Measurements from ENCODE around the gene FBLN5. TPM values are rescaled to one million over a fixed set of nuclear protein-coding genes. Genes with fewer than 3 reads are reported as not detected.
A peak's percentile ranks its signal among the peaks of the same experiment; 100 is the strongest.
"Not testable (repeated sequence)": the region's sequence is repeated elsewhere in the genome, so short reads cannot be mapped to it uniquely, and the experiment has no call there.

Gene FBLN5
- total RNA-seq, 5 donors from 2014 or later (not counting 1 experiment from before 2014, with no cell fraction given): 4.2 to 19.5 (median 9.5) TPM

DNA sequence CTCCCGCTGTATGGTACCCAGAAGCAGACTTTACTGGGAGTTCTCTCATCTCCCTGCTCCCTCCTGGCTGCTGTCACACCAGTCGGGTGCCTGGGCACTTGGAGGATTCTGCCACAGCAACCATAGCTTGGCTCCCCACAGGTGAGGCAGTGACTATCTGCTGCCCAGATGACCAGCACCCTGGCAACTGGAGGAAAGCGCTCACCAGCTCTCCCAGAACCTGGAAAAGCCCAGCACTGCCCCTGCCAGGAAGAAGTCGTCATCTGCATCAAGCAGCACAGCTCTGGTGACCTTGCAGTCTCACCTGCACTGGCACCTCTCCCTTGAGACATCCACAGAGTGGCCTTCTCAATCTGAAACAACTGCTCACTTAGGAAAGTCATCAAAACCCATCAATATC is 48.3 kb downstream of the FBLN5 start:
- Mint-ChIP-seq H3K27me3 (no peaks in the 10 kb centered on the region), H3K4me1 (peaks cover 3 to 32% (median 8%) of the 10 kb centered on the region in 3 donors), H3K4me3 (no peak overlapping the region), H3K36me3 (no peaks in the 10 kb centered on the region), H3K27ac (no peak overlapping the region), H3K9me3 (no peaks in the 10 kb centered on the region)
- CTCF ChIA-PET: interaction anchor here in 1 of 2 donors (0.6 to 1.2 kb wide), 2 partner anchors 12 to 160 kb away, joined by 3 to 4 read pairs; no protein-coding TSS in a partner anchor
- peak in 1 of 35 experiments; percentile 55 for DNase-seq
- peaks cover 0 to 6% of the 10 kb centered on the region in 2 experiments for H3K4me1 ChIP-seq (ENCODE audit: control insufficient read depth in 1 of 2, extremely low read depth in 1 of 2, insufficient read depth in 2 of 2, low read length in 2 of 2)
- WGBS (ENCODE audit: insufficient coverage): 82% methylated on average over 4 of the region's 4 CpGs
- H3K27me3 ChIP-seq (replicated peaks in 1 of 2; ENCODE audit: control insufficient read depth in 2 of 2, extremely low read depth in 1 of 2, insufficient read depth in 2 of 2, low read length in 1 of 2): no peaks in the 10 kb centered on the region
- POLR2A ChIA-PET: interaction anchor here (0.6 to 0.7 kb wide), 2 partner anchors 86 to 119 kb away, joined by 3 read pairs; no protein-coding TSS in a partner anchor
- H3K9me3 ChIP-seq: no peaks in the 10 kb centered on the region
- peak in 1 of 4 experiments; percentile 54 for ATAC-seq (replicated peaks in 1 of 4)
- H3K36me3 ChIP-seq (ENCODE audit: control insufficient read depth in 2 of 2, extremely low read depth in 1 of 2, insufficient read depth in 1 of 2, low read length in 1 of 2): no peaks in the 10 kb centered on the region
- H3K27ac ChIP-seq (ENCODE audit: low read length): no peak overlapping the region
- H3K4me3 ChIP-seq (ENCODE audit: control insufficient read depth in 1 of 2, extremely low read depth in 1 of 2, low read length in 1 of 2): no peak overlapping the region

DNA sequence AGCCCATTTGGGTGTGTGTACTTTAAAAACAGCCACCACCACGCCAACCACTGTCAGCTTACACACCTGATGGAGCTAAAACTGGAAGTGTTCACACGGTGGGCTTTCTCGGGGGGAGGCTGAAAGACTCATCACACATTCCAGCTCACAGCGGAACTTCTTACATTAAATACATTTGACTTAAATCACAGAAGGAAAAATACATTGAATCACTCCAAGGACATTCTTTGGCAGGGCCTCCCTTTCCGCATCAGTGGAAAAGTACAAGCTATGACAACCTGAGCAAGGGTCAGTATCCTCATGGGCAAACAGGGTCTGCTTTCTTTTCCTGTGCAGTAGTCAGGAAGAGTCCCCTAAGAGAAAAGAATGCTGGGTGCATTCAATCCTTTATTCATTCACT is 49.1 kb downstream of the FBLN5 start:
- Histone ChIP-seq H3K9me3 (no peaks in the 10 kb centered on the region), H3K27me3 (replicated peaks in 1 of 2; ENCODE audit: control insufficient read depth in 2 of 2, extremely low read depth in 1 of 2, insufficient read depth in 2 of 2, low read length in 1 of 2) (no peaks in the 10 kb centered on the region), H3K27ac (ENCODE audit: low read length) (no peak overlapping the region), H3K36me3 (ENCODE audit: control insufficient read depth in 2 of 2, extremely low read depth in 1 of 2, insufficient read depth in 1 of 2, low read length in 1 of 2) (no peaks in the 10 kb centered on the region), H3K4me3 (ENCODE audit: control insufficient read depth in 1 of 2, extremely low read depth in 1 of 2, low read length in 1 of 2) (no peak overlapping the region), H3K4me1 (ENCODE audit: control insufficient read depth in 1 of 2, extremely low read depth in 1 of 2, insufficient read depth in 2 of 2, low read length in 2 of 2) (peaks cover 4 to 14% of the 10 kb centered on the region in 2 experiments)
- H3K36me3 Mint-ChIP-seq: no peaks in the 10 kb centered on the region
- H3K4me1 Mint-ChIP-seq: peaks cover 11 to 32% (median 15%) of the 10 kb centered on the region in 3 donors
- ATAC-seq (replicated peaks in 1 of 4) (no peak), DNase-seq (no peak)
- H3K4me3 Mint-ChIP-seq: no peak overlapping the region
- ChIA-PET CTCF (interaction anchor here in 1 of 2 donors (0.7 kb wide), 1 partner anchor 13 kb away, joined by 6 read pairs; no protein-coding TSS in a partner anchor), POLR2A (interaction anchor here in 1 of 2 donors (0.6 kb wide), 1 partner anchor 87 kb away, joined by 3 read pairs; no protein-coding TSS in a partner anchor)
- no peaks in the 10 kb centered on the region for H3K27me3 Mint-ChIP-seq
- H3K27ac Mint-ChIP-seq: peak overlapping the region in 1 of 2 donors; percentile 15
- WGBS (ENCODE audit: insufficient coverage): no CpG with 5 or more reads among the region's 5 CpGs
- H3K9me3 Mint-ChIP-seq: no peaks in the 10 kb centered on the region

DNA sequence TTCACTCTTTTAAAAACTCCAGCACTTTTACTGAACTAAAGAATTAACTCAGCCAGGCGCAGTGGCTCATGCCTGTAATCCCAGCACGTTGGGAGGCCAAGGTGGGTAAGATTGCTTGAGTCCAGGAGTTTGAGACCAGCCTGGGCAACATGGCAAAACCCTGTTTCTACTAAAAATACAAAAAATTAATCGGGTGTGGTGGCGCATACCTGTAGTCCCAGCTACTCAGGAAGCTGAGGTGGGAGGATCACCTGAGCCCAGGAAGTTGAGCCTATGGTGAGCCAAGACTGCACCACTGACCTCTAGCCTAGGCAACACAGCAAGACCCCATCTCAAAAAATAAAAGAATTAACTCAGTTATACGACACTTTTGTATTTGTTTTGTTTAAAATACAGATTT is 49.8 kb downstream of the FBLN5 start:
- H3K27ac Mint-ChIP-seq; POLR2A ChIA-PET; H3K36me3 ChIP-seq (ENCODE audit: control insufficient read depth in 2 of 2, extremely low read depth in 1 of 2, insufficient read depth in 1 of 2, low read length in 1 of 2): not testable (repeated sequence)

DNA sequence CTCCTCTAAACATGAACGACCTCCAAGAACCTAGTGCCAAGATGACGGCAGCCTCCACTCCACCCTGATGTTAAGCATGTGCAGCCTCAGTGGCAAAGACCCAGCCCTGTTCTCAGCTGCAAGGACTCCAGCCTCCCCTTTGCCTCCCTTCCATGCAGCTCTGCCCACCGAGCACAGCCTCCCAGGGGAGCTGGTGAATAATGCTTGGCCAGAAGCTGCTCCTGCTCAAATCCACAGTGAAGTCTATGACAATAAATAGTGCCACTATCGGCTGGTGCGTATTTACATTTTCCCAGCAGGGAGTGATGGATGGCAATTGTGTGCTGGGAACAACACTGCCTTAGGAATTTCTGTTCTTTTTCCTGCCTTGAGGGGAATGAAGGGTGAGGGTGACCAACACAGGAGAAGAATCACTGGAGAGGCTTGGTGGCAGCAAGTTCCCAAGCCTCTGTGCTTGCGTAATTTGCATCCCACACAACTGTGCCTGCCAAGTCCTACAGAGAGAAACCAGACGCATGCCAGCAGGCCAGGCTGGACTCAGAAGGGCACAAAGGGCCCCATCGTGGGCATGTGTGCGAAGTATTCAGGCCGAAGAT is 50.3 kb downstream of the FBLN5 start:
- CTCF ChIA-PET: no interaction called here
- H3K4me3 Mint-ChIP-seq: no peak overlapping the region
- DNase-seq (no peak), ATAC-seq (replicated peaks in 1 of 4) (no peak)
- no peak overlapping the region for H3K27ac ChIP-seq (ENCODE audit: low read length)
- WGBS (ENCODE audit: insufficient coverage): 95% methylated on average over 8 of the region's 10 CpGs
- peaks cover 23 to 42% (median 27%) of the 10 kb centered on the region in 3 donors for H3K4me1 Mint-ChIP-seq
- H3K4me3 ChIP-seq (ENCODE audit: control insufficient read depth in 1 of 2, extremely low read depth in 1 of 2, low read length in 1 of 2): no peak overlapping the region
- no peaks in the 10 kb centered on the region for H3K27me3 Mint-ChIP-seq
- no peaks in the 10 kb centered on the region for H3K27me3 ChIP-seq (replicated peaks in 1 of 2; ENCODE audit: control insufficient read depth in 2 of 2, extremely low read depth in 1 of 2, insufficient read depth in 2 of 2, low read length in 1 of 2)
- H3K36me3 ChIP-seq (ENCODE audit: control insufficient read depth in 2 of 2, extremely low read depth in 1 of 2, insufficient read depth in 1 of 2, low read length in 1 of 2): no peaks in the 10 kb centered on the region
- POLR2A ChIA-PET: no interaction called here
- peaks cover 4 to 24% of the 10 kb centered on the region in 2 experiments for H3K4me1 ChIP-seq (ENCODE audit: control insufficient read depth in 1 of 2, extremely low read depth in 1 of 2, insufficient read depth in 2 of 2, low read length in 2 of 2)
- H3K36me3 Mint-ChIP-seq: no peaks in the 10 kb centered on the region
- H3K9me3 ChIP-seq: no peaks in the 10 kb centered on the region
- peak overlapping the region in 1 of 2 donors; percentile 8 for H3K27ac Mint-ChIP-seq
- H3K9me3 Mint-ChIP-seq: no peaks in the 10 kb centered on the region

More for the DNA sequence above, 49.8 kb downstream of the FBLN5 start:
- H3K4me3 ChIP-seq (ENCODE audit: control insufficient read depth in 1 of 2, extremely low read depth in 1 of 2, low read length in 1 of 2); H3K9me3 Mint-ChIP-seq; H3K27ac ChIP-seq (ENCODE audit: low read length); ATAC-seq (replicated peaks in 1 of 4); H3K36me3 Mint-ChIP-seq; H3K9me3 ChIP-seq; H3K27me3 Mint-ChIP-seq; DNase-seq; H3K4me3 Mint-ChIP-seq; H3K27me3 ChIP-seq (replicated peaks in 1 of 2; ENCODE audit: control insufficient read depth in 2 of 2, extremely low read depth in 1 of 2, insufficient read depth in 2 of 2, low read length in 1 of 2): not testable (repeated sequence)
- peaks cover 18 to 37% (median 22%) of the 10 kb centered on the region in 3 donors for H3K4me1 Mint-ChIP-seq
- H3K4me1 ChIP-seq (ENCODE audit: control insufficient read depth in 1 of 2, extremely low read depth in 1 of 2, insufficient read depth in 2 of 2, low read length in 2 of 2): peaks cover 4 to 19% of the 10 kb centered on the region in 2 experiments
- 100% methylated on average over 1 of the region's 5 CpGs for WGBS (ENCODE audit: insufficient coverage)
- CTCF ChIA-PET: interaction anchor here in 1 of 2 donors (0.7 kb wide), 1 partner anchor 14 kb away, joined by 6 read pairs; no protein-coding TSS in a partner anchor

DNA sequence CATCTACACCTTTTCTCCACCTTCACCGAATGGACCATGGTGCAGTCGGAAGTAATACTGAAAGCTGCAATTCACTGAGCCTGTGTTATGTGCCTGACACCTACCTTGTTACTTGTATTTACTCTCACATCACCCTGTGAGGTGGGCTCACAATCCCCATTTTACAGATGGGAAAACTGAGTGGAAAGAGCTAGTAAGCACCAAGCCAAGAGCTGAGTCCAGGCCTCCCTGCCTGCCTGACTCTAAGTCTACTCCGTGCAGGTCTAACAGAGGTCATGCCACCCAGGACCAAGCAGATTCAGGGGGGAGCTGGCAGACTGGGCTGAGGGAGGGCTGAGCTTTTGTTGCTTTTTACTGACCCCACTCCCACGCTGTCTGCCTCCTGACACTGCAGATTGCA is 51.1 kb downstream of the FBLN5 start:
- CTCF ChIA-PET: interaction anchor here in 1 of 2 donors (0.6 kb wide), 1 partner anchor 21 kb away, joined by 4 read pairs; no protein-coding TSS in a partner anchor
- no peaks in the 10 kb centered on the region for H3K27me3 ChIP-seq (replicated peaks in 1 of 2; ENCODE audit: control insufficient read depth in 2 of 2, extremely low read depth in 1 of 2, insufficient read depth in 2 of 2, low read length in 1 of 2)

DNA sequence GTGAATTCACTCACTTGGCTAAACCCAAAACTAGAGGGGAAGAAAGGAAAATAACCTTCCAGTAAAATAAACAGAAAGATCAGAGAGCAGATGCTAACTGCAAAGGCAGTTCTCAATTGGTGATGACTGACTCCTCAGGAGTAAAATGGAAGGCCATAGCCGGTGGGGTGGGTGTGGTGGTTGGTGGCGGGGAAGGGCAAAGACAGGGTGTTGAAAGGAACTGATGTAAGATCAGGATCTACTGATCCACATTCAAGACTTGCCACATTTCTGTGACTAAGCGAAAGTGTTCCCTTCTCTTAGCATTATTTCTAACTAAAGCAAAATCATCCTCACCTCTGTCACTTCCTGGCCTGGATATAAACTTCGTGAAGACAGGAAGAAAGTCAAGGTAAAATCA is 53.8 kb downstream of the FBLN5 start:
- Mint-ChIP-seq H3K27ac (peak overlapping the region; percentile 79 to 83), H3K9me3 (no peaks in the 10 kb centered on the region), H3K4me3 (peak overlapping the region in 1 of 3 donors; percentile 37), H3K4me1 (peaks cover 56 to 70% (median 59%) of the 10 kb centered on the region in 3 donors), H3K36me3 (no peaks in the 10 kb centered on the region), H3K27me3 (no peaks in the 10 kb centered on the region)
- no peaks in the 10 kb centered on the region for H3K27me3 ChIP-seq (replicated peaks in 1 of 2; ENCODE audit: control insufficient read depth in 2 of 2, extremely low read depth in 1 of 2, insufficient read depth in 2 of 2, low read length in 1 of 2)
- no CpG with 5 or more reads among the region's 4 CpGs for WGBS (ENCODE audit: insufficient coverage)
- no peaks in the 10 kb centered on the region for H3K36me3 ChIP-seq (ENCODE audit: control insufficient read depth in 2 of 2, extremely low read depth in 1 of 2, insufficient read depth in 1 of 2, low read length in 1 of 2)
- DNase-seq: peak in 1 of 35 experiments; percentile 11
- H3K9me3 ChIP-seq: no peaks in the 10 kb centered on the region
- H3K4me3 ChIP-seq (ENCODE audit: control insufficient read depth in 1 of 2, extremely low read depth in 1 of 2, low read length in 1 of 2): no peak overlapping the region
- no peak overlapping the region for H3K27ac ChIP-seq (ENCODE audit: low read length)
- ChIA-PET CTCF (interaction anchor here (0.7 to 1.1 kb wide), 3 partner anchors 30 to 92 kb away, joined by 3 to 6 read pairs (median 4); no protein-coding TSS in a partner anchor), POLR2A (interaction anchor here in 1 of 2 donors (0.6 kb wide), 1 partner anchor 22 kb away, joined by 8 read pairs; no protein-coding TSS in a partner anchor)
- H3K4me1 ChIP-seq (ENCODE audit: control insufficient read depth in 1 of 2, extremely low read depth in 1 of 2, insufficient read depth in 2 of 2, low read length in 2 of 2): peaks cover 23 to 53% of the 10 kb centered on the region in 2 experiments
- peak in 1 of 4 experiments; percentile 32 for ATAC-seq (replicated peaks in 1 of 4)

More for the DNA sequence above, 51.1 kb downstream of the FBLN5 start:
- 100% methylated on average over 1 of the region's 4 CpGs for WGBS (ENCODE audit: insufficient coverage)
- H3K4me1 Mint-ChIP-seq: peaks cover 31 to 50% (median 35%) of the 10 kb centered on the region in 3 donors
- POLR2A ChIA-PET: no interaction called here
- no peak overlapping the region for H3K27ac ChIP-seq (ENCODE audit: low read length)
- no peak overlapping the region for H3K4me3 Mint-ChIP-seq
- no peaks in the 10 kb centered on the region for H3K36me3 Mint-ChIP-seq
- H3K27me3 Mint-ChIP-seq: no peaks in the 10 kb centered on the region
- H3K4me3 ChIP-seq (ENCODE audit: control insufficient read depth in 1 of 2, extremely low read depth in 1 of 2, low read length in 1 of 2): no peak overlapping the region
- ATAC-seq (replicated peaks in 1 of 4): no peak
- peaks cover 4 to 30% of the 10 kb centered on the region in 2 experiments for H3K4me1 ChIP-seq (ENCODE audit: control insufficient read depth in 1 of 2, extremely low read depth in 1 of 2, insufficient read depth in 2 of 2, low read length in 2 of 2)
- no peaks in the 10 kb centered on the region for H3K36me3 ChIP-seq (ENCODE audit: control insufficient read depth in 2 of 2, extremely low read depth in 1 of 2, insufficient read depth in 1 of 2, low read length in 1 of 2)
- no peaks in the 10 kb centered on the region for H3K9me3 ChIP-seq
- H3K27ac Mint-ChIP-seq: no peak overlapping the region
- no peaks in the 10 kb centered on the region for H3K9me3 Mint-ChIP-seq
- DNase-seq: no peak

Measured in T-cell (primary cell).